Caco-2 (cell line): ENCODE measurements around the gene DLL1. TPM values are rescaled to one million over a fixed set of nuclear protein-coding genes. Genes with fewer than 3 reads are reported as not detected.

Experiments used
- BruUV-seq: library from RNA; stranded (reverse); fragments of 400-500 nt; replicated peaks from 2 replicates; lab custom pipeline; 2021; lab: Mats Ljungman, UMichigan
- CTCF ChIA-PET: fragments of 300-600 bp; sonication (Branson Sonifier 250); formaldehyde crosslinking; loops from one replicate; lab custom pipeline; 2022; ENCODE audit warnings: antibody characterized with exemption; lab: Charles Lee
- POLR2A ChIA-PET: fragments of 300-600 bp; sonication (Branson Sonifier 250); formaldehyde crosslinking; loops from one replicate; lab custom pipeline; 2022; ENCODE audit warnings: antibody characterized with exemption; lab: Charles Lee
- DNase-seq, 2 experiments: peaks; one replicate each; pipeline versions ENCODE4 v3.0.0 to v3.0.0-alpha.2; 2020 to 2022
- H3K27me3 ChIP-seq: replicated peaks from 2 replicates; pipeline ENCODE4 v1.6.0; 2011; ENCODE audit warnings: low read length; ENCODE audit not compliant: control insufficient read depth, insufficient read depth
- H3K36me3 ChIP-seq: 2 replicates; pipeline ENCODE4 v1.5.1; 2011; ENCODE audit warnings: low read length; ENCODE audit not compliant: control insufficient read depth, insufficient read depth
- H3K4me1 ChIP-seq: fragments of 250-450 bp; sonication (Bioruptor Pico); 2 replicates; pipeline ENCODE4 v1.5.1; 2020; ENCODE audit warnings: mild to moderate bottlenecking
- H3K4me3 ChIP-seq: 2 replicates; pipeline ENCODE4 v1.5.1; 2011; ENCODE audit warnings: low read depth, mild to moderate bottlenecking, control low read depth, low read length
- H3K9me3 ChIP-seq: fragments of 250-450 bp; sonication (Bioruptor Pico); 2 replicates; pipeline ENCODE4 v1.5.1; 2020; ENCODE audit warnings: mild to moderate bottlenecking, moderate library complexity
- H3K27ac Mint-ChIP-seq: one replicate; pipeline ENCODE4 v1.8.0; 2022; ENCODE audit warnings: mixed read lengths; ENCODE audit not compliant: unreplicated experiment
- H3K27me3 Mint-ChIP-seq: one replicate; pipeline ENCODE4 v1.8.0; 2022; ENCODE audit warnings: mixed read lengths; ENCODE audit not compliant: insufficient read depth, unreplicated experiment
- H3K36me3 Mint-ChIP-seq: one replicate; pipeline ENCODE4 v1.8.0; 2022; ENCODE audit warnings: mild to moderate bottlenecking, mixed read lengths; ENCODE audit not compliant: insufficient read depth, unreplicated experiment
- H3K4me1 Mint-ChIP-seq: one replicate; pipeline ENCODE4 v1.8.0; 2022; ENCODE audit warnings: low read depth, mixed read lengths; ENCODE audit not compliant: unreplicated experiment
- H3K4me3 Mint-ChIP-seq: one replicate; pipeline ENCODE4 v1.8.0; 2022; ENCODE audit warnings: mild to moderate bottlenecking, moderate library complexity, mixed read lengths; ENCODE audit not compliant: unreplicated experiment
- H3K9me3 Mint-ChIP-seq: one replicate; pipeline ENCODE4 v1.8.0; 2022; ENCODE audit warnings: mixed read lengths; ENCODE audit not compliant: unreplicated experiment
- CTCF ChIP-seq, 2 experiments: fragments of 200-600 bp in 1 of 2; IDR thresholded peaks; 1 replicate in 1 of 2; 2 replicates in 1 of 2; pipeline versions ENCODE4 v1.5.1 to v1.8.0; 2011 to 2022; ENCODE audit warnings: antibody characterized with exemption in 1 of 2, control low read depth in 1 of 2, inconsistent platforms in 1 of 2, low read depth in 1 of 2, low read length in 1 of 2, mild to moderate bottlenecking in 1 of 2, moderate library complexity in 1 of 2; ENCODE audit not compliant: insufficient read depth in 1 of 2, severe bottlenecking in 1 of 2, unreplicated experiment in 1 of 2
- intact Hi-C: fragments of 100-400 bp; cut with micrococcal nuclease; formaldehyde crosslinking; loops from one replicate; pipeline ENCODE4 v1.10.0; 2022; ENCODE audit not compliant: unreplicated experiment
- total RNA-seq: library from RNA; stranded (reverse); gene quantifications from 2 replicates; pipeline ENCODE4 v1.2.3, GENCODE V29; 2022

DLL1 gene
- total RNA-seq, 1 experiment from 2014 or later, result 6.6 TPM

DNA sequence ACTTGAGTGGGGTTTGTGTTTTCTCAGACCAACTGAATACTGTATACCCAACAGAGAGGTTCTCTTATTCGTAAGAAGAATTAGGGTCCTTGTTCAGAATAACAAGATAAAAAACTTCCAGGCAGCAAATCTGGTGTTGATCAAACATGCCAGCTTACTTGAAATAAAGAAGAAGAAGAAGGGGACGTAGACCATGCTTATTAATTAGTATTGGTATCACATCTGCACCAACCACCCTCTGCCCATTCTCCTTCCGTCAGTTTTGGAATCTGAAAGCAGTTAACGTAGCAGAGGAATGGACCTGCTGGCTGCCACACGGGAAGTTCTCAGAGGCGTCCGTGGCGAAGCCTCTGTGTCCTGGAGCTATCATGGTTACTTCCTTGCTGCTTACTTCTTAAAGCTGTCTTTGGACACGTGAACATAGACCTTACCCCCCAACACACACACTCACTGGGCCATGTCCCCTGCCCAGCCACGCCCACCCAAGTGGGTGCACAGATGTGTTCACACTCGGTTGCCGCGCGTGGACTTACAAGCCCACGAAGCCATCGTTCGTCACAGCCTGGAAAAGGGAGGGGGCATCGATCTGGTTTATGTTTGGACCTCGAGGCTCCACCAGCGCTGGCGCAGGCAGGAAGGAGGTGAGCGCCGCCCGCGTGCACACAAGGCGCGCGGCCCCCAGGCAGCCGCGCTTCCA, 4.1 kb upstream of the DLL1 start:
- POLR2A ChIA-PET, result interaction anchor here (0.6 kb wide), 1 partner anchor 433 kb away, joined by 3 read pairs; no protein-coding TSS in a partner anchor
- no peaks in the 10 kb centered on the region for H3K9me3 Mint-ChIP-seq

GRCh38 chr6:170294298-170294730, 3.4 kb upstream of the DLL1 start:
- ChIA-PET CTCF (interaction anchor here (0.7 kb wide), 1 partner anchor 462 kb away, joined by 6 read pairs; no protein-coding TSS in a partner anchor), POLR2A (no interaction called here)
- Mint-ChIP-seq H3K27me3 (peaks cover 32% of the 10 kb centered on the region), H3K9me3 (no peaks in the 10 kb centered on the region), H3K4me1 (peaks cover 11% of the 10 kb centered on the region), H3K4me3 (peak overlapping the region; percentile 78), H3K27ac (no peak overlapping the region), H3K36me3 (peaks cover 16% of the 10 kb centered on the region)
- DNase-seq, result no peak
- Histone ChIP-seq H3K27me3 (peaks cover 7% of the 10 kb centered on the region), H3K9me3 (no peaks in the 10 kb centered on the region), H3K4me1 (peaks cover 20% of the 10 kb centered on the region), H3K36me3 (no peaks in the 10 kb centered on the region), H3K4me3 (no peak overlapping the region)
- intact Hi-C loops, result loop anchor here (5.0 to 10.0 kb wide), 6 partner anchors 140 to 1337 kb away; partner anchors contain the start of genes C6orf120 and WDR27
- TF ChIP-seq CTCF (IDR thresholded peaks at IDR 0.05; ENCODE audit: insufficient read depth in 1 of 2, low read depth in 1 of 2, low read length in 1 of 2, severe bottlenecking in 1 of 2, unreplicated experiment in 1 of 2), result no peak
- no TSS peak for BruUV-seq

More for the DNA sequence above, 4.1 kb upstream of the DLL1 start:
- no peak overlapping the region for H3K27ac Mint-ChIP-seq
- no TSS peak for BruUV-seq
- TF ChIP-seq CTCF (IDR thresholded peaks at IDR 0.05; ENCODE audit: insufficient read depth in 1 of 2, low read depth in 1 of 2, low read length in 1 of 2, severe bottlenecking in 1 of 2, unreplicated experiment in 1 of 2), result no peak
- H3K27me3 Mint-ChIP-seq, result peaks cover 32% of the 10 kb centered on the region
- H3K36me3 ChIP-seq, result no peaks in the 10 kb centered on the region
- intact Hi-C loops, result loop anchor here (5.0 to 10.0 kb wide), 6 partner anchors 140 to 1338 kb away; partner anchors contain the start of genes C6orf120 and WDR27
- H3K27me3 ChIP-seq, result peaks cover 7% of the 10 kb centered on the region
- no peaks in the 10 kb centered on the region for H3K9me3 ChIP-seq
- H3K4me1 ChIP-seq, result peaks cover 18% of the 10 kb centered on the region
- H3K4me3 ChIP-seq, result peak overlapping the region; percentile 64
- no peak for DNase-seq
- peak overlapping the region; percentile 78 for H3K4me3 Mint-ChIP-seq
- H3K4me1 Mint-ChIP-seq, result peaks cover 11% of the 10 kb centered on the region
- CTCF ChIA-PET, result no interaction called here
- H3K36me3 Mint-ChIP-seq, result peaks cover 13% of the 10 kb centered on the region

DNA sequence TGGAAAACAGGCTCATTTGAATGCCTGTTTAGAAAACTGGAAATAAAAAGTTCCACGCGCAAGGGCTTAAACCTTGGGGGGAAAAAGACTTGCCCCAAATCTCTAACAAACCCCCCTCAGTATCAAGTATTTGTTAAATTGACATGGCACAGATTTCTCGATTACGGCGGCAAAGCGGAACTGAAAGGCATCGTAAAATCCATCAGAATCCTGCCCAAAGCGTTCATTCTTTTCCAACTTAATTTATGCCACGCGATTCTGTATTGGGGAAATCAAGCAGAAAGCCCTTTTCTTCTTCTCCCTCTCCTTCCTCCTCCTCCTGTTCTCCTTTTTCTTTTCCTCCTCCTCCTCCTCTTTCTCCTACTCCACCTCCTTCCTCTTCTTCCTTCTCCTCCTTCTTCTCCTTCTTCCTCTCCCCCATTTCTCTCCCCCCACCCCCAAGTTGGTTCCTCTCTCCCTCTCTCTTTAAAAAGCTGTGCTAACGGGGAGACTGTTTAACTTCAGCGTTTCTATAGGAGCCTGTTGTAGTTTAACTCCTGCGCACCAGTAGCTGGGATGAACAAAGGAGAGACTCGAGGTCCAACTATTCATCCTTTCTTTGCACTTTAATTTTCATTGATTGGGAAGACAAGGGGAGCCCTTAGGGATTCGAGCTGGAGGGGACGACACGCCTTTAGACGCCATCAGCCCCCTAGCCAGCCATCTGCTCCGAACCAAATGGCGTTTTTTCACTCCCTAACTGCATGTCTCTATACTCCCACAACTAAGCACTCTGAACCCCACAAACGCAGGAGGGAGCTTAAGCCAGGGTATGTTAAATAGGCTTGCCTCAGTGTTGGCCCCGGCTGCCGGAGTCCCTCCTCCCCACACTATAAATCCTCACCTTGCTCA, 2.7 kb upstream of the DLL1 start:
- H3K4me1 Mint-ChIP-seq, result peaks cover 14% of the 10 kb centered on the region

More for the DNA sequence above, 2.7 kb upstream of the DLL1 start:
- H3K9me3 Mint-ChIP-seq, result no peaks in the 10 kb centered on the region
- no peak overlapping the region for H3K27ac Mint-ChIP-seq
- peaks cover 7% of the 10 kb centered on the region for H3K27me3 ChIP-seq
- TF ChIP-seq CTCF (IDR thresholded peaks at IDR 0.05; ENCODE audit: insufficient read depth in 1 of 2, low read depth in 1 of 2, low read length in 1 of 2, severe bottlenecking in 1 of 2, unreplicated experiment in 1 of 2), result no peak
- no peak overlapping the region for H3K4me3 ChIP-seq
- no peaks in the 10 kb centered on the region for H3K9me3 ChIP-seq
- H3K36me3 Mint-ChIP-seq, result peaks cover 16% of the 10 kb centered on the region
- no peak overlapping the region for H3K4me3 Mint-ChIP-seq
- peaks cover 34% of the 10 kb centered on the region for H3K27me3 Mint-ChIP-seq
- ChIA-PET CTCF (interaction anchor here (0.7 to 3.4 kb wide), 3 partner anchors 462 to 503 kb away, joined by 6 to 16 read pairs (median 9); no protein-coding TSS in a partner anchor), POLR2A (no interaction called here)
- no peak for DNase-seq
- H3K4me1 ChIP-seq, result peaks cover 27% of the 10 kb centered on the region
- intact Hi-C loops, result loop anchor here (5.0 to 10.0 kb wide), 6 partner anchors 139 to 1336 kb away; partner anchors contain the start of genes C6orf120 and WDR27
- H3K36me3 ChIP-seq, result no peaks in the 10 kb centered on the region
- BruUV-seq, result no TSS peak
